Measurements from ENCODE around the gene RNF212.

RNF212 gene

DNA sequence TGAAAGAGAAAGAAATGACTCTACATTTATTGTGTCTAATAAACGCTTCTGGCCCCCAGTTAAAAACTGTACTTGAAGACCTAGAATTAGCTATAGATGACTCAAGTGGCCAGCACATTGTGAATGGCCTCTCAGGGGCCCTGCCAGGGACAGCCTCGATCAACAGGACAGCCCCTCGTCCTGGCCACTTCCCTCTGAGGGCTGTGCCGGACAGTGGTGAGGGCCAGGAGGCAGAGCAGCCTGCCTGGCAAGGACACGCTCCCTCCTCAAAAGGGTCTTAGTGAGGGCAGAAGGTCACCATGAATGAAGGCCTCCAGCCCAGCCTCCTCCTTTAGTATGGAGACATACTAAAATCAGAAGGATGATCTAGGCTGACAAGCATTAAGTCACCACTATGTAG, 16.5 kb downstream of the RNF212 start:
- no peaks in the 10 kb centered on the region for H3K4me1 ChIP-seq (ENCODE audit: control insufficient read depth, insufficient read depth, low read length)
- H3K4me3 ChIP-seq (ENCODE audit: low read depth, low read length): no peak overlapping the region
- no peaks in the 10 kb centered on the region for H3K9me3 ChIP-seq (ENCODE audit: control insufficient read depth, insufficient read depth, low read length)
- no peaks in the 10 kb centered on the region for H3K36me3 ChIP-seq (ENCODE audit: control insufficient read depth, insufficient read depth, low read length)
- no peak overlapping the region for H3K9ac ChIP-seq (ENCODE audit: low read depth, low read length)
- H3K27me3 ChIP-seq (ENCODE audit: control insufficient read depth, insufficient read depth, low read length): no peaks in the 10 kb centered on the region

- H3K4me3 ChIP-seq (ENCODE audit: low read depth, low read length): no peak overlapping the region
- H3K27me3 ChIP-seq (ENCODE audit: control insufficient read depth, insufficient read depth, low read length): no peaks in the 10 kb centered on the region
- H3K36me3 ChIP-seq (ENCODE audit: control insufficient read depth, insufficient read depth, low read length): no peaks in the 10 kb centered on the region
- no peaks in the 10 kb centered on the region for H3K4me1 ChIP-seq (ENCODE audit: control insufficient read depth, insufficient read depth, low read length)
- no peak overlapping the region for H3K9ac ChIP-seq (ENCODE audit: low read depth, low read length)
- no peaks in the 10 kb centered on the region for H3K9me3 ChIP-seq (ENCODE audit: control insufficient read depth, insufficient read depth, low read length)
Measured at GRCh38 chr4:1094336-1094690, 19.1 kb downstream of the RNF212 start.

DNA sequence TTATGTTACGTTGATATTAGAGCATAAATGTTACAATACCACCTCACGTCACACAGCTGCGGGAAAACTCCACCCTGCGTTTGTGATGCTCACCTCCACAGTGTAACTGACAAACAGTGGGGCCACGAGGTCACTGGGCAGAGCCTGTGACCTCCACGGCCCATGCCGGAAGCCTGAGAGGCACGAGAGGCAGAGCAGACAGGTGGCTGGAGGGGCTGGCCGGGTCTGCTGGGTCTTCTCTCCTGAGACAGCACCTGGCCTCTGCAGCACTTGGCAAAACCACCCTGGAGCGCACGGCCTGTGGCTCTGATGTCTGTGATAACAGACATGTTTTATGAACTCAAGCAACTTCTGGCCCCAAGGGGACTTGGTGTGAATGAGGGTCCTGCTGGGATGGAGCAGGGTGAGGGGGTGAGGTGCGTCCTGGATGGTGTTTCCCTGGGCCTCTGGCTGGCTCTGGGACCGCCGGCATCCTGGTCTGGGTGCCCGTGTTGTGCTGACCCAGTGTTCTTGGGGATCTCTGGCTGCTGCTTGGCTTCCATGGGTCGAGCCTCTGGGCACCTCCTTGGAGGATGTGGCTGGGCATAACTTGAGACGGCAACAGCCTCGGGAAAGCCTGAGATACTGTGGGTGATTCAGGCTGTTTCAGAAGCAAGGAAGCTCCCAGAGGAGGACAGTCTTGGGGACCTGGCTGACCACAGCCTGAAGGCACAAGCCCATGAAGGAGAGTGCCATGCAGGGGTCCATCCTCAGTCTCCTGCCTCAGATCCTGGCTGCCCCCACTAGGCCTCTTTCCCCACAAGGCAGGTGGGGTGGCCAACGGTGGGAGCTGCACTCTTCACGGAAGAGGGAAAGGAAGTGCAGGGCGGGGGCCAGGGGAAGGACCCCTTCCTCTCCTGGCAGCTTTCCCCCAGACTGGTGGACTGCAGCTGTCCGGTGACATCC, 19.7 kb downstream of the RNF212 start:
- no peaks in the 10 kb centered on the region for H3K27me3 ChIP-seq (ENCODE audit: control insufficient read depth, insufficient read depth, low read length)
- H3K9ac ChIP-seq (ENCODE audit: low read depth, low read length): no peak overlapping the region
- H3K4me1 ChIP-seq (ENCODE audit: control insufficient read depth, insufficient read depth, low read length): no peaks in the 10 kb centered on the region
- H3K36me3 ChIP-seq (ENCODE audit: control insufficient read depth, insufficient read depth, low read length): no peaks in the 10 kb centered on the region
- H3K9me3 ChIP-seq (ENCODE audit: control insufficient read depth, insufficient read depth, low read length): no peaks in the 10 kb centered on the region
- H3K4me3 ChIP-seq (ENCODE audit: low read depth, low read length): no peak overlapping the region

DNA sequence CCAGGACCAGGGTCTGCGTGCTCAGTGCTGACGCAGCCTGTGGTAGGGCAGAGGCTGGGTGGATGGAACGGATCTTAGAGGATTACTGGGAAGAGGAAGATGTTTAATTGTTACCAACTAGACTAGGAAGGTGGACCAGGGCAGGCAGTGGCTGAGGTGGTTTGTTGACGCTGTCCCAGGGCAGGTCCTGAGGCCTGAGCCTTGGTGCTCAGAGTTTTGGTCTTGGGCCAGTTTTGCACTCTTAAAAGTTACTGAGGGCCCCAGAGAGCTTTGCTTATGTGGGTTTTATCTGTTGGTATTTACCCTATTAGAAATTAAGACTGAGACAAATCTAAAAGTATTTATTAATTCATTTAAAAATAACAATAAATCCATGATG, 20.4 kb downstream of the RNF212 start:
- no peaks in the 10 kb centered on the region for H3K4me1 ChIP-seq (ENCODE audit: control insufficient read depth, insufficient read depth, low read length)
- H3K4me3 ChIP-seq (ENCODE audit: low read depth, low read length): no peak overlapping the region
- no peaks in the 10 kb centered on the region for H3K27me3 ChIP-seq (ENCODE audit: control insufficient read depth, insufficient read depth, low read length)
- H3K9me3 ChIP-seq (ENCODE audit: control insufficient read depth, insufficient read depth, low read length): no peaks in the 10 kb centered on the region
- no peaks in the 10 kb centered on the region for H3K36me3 ChIP-seq (ENCODE audit: control insufficient read depth, insufficient read depth, low read length)
- H3K9ac ChIP-seq (ENCODE audit: low read depth, low read length): no peak overlapping the region

DNA sequence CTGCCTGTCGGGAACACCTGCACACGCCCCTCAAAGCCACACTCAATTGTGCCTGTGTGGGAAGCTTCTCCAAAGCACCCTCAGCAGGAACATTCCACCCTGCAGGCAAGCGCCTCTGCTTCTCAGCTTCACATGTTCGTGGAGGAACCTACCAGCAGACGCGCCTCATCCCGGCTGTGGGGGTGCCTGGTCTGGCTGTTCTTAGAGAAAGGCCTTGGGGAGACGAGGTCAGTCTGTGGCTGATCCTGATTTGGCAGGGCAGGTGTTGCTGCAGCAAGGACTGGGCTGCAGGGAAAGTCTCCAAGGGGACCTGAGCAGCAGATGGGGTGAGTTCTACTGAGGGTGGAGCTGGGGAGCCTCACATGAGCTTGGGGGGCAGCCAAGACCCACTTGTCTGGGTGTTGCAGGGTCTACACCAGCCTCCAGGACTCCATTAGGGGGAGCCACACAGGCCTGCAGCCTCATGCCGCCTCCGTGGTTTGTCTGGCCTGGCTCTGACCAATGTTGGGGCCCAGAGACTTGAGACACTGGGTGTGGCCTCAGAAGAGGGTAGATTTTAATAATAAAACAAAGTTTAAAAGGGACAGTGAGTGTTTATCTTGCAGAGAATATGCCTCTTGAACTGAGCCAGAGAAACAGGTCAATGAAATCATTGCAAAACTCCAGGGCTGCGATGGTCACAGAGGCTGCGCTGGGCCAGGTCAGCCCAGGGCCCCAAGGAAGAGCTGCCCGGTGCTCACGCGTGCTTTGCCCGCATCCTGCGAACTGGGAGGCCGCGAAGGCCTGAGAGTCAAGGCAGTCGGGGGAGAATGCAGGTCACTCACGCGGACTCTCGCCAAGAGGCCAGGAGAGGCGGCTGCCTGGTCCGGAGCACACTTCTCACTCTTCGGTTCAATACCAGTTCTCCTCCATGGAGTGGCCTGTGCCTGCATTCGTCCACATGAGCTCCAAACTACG, 21.1 kb downstream of the RNF212 start:
- H3K9me3 ChIP-seq (ENCODE audit: control insufficient read depth, insufficient read depth, low read length): no peaks in the 10 kb centered on the region
- no peak overlapping the region for H3K4me3 ChIP-seq (ENCODE audit: low read depth, low read length)
- H3K36me3 ChIP-seq (ENCODE audit: control insufficient read depth, insufficient read depth, low read length): no peaks in the 10 kb centered on the region
- no peak overlapping the region for H3K9ac ChIP-seq (ENCODE audit: low read depth, low read length)
- H3K4me1 ChIP-seq (ENCODE audit: control insufficient read depth, insufficient read depth, low read length): no peaks in the 10 kb centered on the region
- H3K27me3 ChIP-seq (ENCODE audit: control insufficient read depth, insufficient read depth, low read length): no peaks in the 10 kb centered on the region

DNA sequence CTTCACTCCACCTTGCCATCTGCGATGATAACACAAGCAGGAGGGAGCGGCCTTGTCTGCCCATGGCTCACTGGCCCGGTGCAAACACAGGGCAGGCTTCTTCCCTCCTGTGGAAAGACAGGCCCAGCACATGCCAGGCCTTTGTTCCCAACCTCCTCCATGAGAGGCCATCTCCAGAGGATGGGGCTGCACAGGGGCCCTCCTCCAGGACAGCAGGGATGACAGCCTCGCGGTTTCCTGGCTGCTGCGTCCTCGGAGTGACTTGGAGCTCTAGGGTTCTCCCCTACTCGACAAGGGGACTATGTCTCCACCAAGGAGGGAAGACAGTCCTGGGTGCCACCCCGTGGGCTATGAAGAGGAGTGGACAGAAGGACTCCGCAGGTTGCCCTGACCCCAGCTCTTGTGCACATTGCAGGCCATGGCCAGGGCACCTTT, 21.8 kb downstream of the RNF212 start:
- H3K9ac ChIP-seq (ENCODE audit: low read depth, low read length): no peak overlapping the region
- H3K36me3 ChIP-seq (ENCODE audit: control insufficient read depth, insufficient read depth, low read length): no peaks in the 10 kb centered on the region
- H3K9me3 ChIP-seq (ENCODE audit: control insufficient read depth, insufficient read depth, low read length): no peaks in the 10 kb centered on the region
- H3K4me1 ChIP-seq (ENCODE audit: control insufficient read depth, insufficient read depth, low read length): no peaks in the 10 kb centered on the region
- H3K4me3 ChIP-seq (ENCODE audit: low read depth, low read length): no peak overlapping the region
- no peaks in the 10 kb centered on the region for H3K27me3 ChIP-seq (ENCODE audit: control insufficient read depth, insufficient read depth, low read length)

- H3K9me3 ChIP-seq (ENCODE audit: control insufficient read depth, insufficient read depth, low read length): no peaks in the 10 kb centered on the region
- H3K4me1 ChIP-seq (ENCODE audit: control insufficient read depth, insufficient read depth, low read length): no peaks in the 10 kb centered on the region
- H3K9ac ChIP-seq (ENCODE audit: low read depth, low read length): no peak overlapping the region
- no peaks in the 10 kb centered on the region for H3K36me3 ChIP-seq (ENCODE audit: control insufficient read depth, insufficient read depth, low read length)
- H3K4me3 ChIP-seq (ENCODE audit: low read depth, low read length): no peak overlapping the region
- H3K27me3 ChIP-seq (ENCODE audit: control insufficient read depth, insufficient read depth, low read length): no peaks in the 10 kb centered on the region
Measured at GRCh38 chr4:1090465-1091440, 22.6 kb downstream of the RNF212 start.

DNA sequence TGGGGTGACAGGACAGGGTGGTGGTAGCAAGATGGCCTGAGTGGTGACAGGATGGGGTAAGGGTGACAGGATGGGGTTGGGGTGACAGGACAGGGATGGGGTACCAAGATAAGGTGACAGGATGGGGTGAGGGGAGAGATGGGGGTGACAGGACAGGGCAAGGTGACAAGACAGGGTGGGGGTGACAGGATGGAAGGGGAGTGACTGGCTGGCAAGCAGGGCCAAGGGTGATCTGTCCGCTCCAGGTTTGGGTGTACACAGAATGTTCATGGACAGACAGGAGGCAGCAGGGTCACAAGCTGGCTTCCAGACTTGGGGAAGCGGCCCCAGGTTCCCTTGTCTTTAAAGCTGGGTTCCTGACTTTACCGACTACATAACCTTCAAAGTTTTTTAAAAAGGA, 23.3 kb downstream of the RNF212 start:
- H3K4me1 ChIP-seq (ENCODE audit: control insufficient read depth, insufficient read depth, low read length): no peaks in the 10 kb centered on the region
- no peaks in the 10 kb centered on the region for H3K27me3 ChIP-seq (ENCODE audit: control insufficient read depth, insufficient read depth, low read length)
- no peak overlapping the region for H3K9ac ChIP-seq (ENCODE audit: low read depth, low read length)

DNA sequence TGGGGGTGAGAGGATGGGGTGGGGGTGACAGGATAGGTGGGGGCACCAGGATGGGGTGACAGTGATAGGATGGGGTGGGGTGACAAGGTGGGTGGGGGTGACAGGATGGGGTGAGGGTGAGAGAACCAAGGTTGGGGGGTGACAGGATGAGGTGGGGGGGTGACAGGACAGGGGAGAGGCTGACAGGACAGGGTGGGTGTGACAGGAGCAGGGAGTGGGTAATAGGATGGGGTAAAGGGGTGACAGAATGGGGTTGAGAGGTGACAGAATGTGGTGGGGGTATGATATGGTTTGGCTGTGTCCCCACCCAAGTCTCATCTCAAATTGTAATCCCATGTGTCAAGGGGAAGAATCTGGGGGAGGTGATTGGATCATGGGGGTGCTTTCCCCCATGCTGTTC, 26.0 kb downstream of the RNF212 start:
- H3K9ac ChIP-seq (ENCODE audit: low read depth, low read length): no peak overlapping the region
- no peaks in the 10 kb centered on the region for H3K36me3 ChIP-seq (ENCODE audit: control insufficient read depth, insufficient read depth, low read length)
- no peaks in the 10 kb centered on the region for H3K27me3 ChIP-seq (ENCODE audit: control insufficient read depth, insufficient read depth, low read length)
- H3K4me1 ChIP-seq (ENCODE audit: control insufficient read depth, insufficient read depth, low read length): no peaks in the 10 kb centered on the region
- no peak overlapping the region for H3K4me3 ChIP-seq (ENCODE audit: low read depth, low read length)
- H3K9me3 ChIP-seq (ENCODE audit: control insufficient read depth, insufficient read depth, low read length): no peaks in the 10 kb centered on the region

More for the DNA sequence above, 23.3 kb downstream of the RNF212 start:
- H3K4me3 ChIP-seq (ENCODE audit: low read depth, low read length): no peak overlapping the region
- H3K9me3 ChIP-seq (ENCODE audit: control insufficient read depth, insufficient read depth, low read length): no peaks in the 10 kb centered on the region
- H3K36me3 ChIP-seq (ENCODE audit: control insufficient read depth, insufficient read depth, low read length): no peaks in the 10 kb centered on the region

DNA sequence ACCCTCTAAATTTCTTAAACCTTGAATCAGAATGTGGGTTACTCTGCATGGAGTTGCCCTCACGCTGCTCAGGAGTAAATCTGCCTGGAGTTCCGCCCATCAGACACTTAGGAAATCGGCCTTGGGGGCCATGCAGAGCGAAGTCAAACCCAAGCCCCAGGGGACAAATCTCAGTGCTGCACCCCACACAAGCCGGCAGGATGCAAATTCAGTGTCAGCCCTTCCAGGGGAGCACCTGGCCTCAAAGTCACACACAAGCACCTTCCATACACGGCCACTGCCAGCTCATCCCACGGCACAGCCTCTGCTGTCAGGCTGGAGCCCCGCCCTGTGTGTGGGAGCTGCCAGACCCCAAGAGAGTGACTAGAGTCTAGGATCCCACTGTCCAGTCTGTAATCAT, 27.4 kb downstream of the RNF212 start:
- Histone ChIP-seq H3K27me3 (ENCODE audit: control insufficient read depth, insufficient read depth, low read length) (no peaks in the 10 kb centered on the region), H3K36me3 (ENCODE audit: control insufficient read depth, insufficient read depth, low read length) (no peaks in the 10 kb centered on the region), H3K4me3 (ENCODE audit: low read depth, low read length) (no peak overlapping the region), H3K9me3 (ENCODE audit: control insufficient read depth, insufficient read depth, low read length) (no peaks in the 10 kb centered on the region), H3K9ac (ENCODE audit: low read depth, low read length) (no peak overlapping the region), H3K4me1 (ENCODE audit: control insufficient read depth, insufficient read depth, low read length) (no peaks in the 10 kb centered on the region)

DNA sequence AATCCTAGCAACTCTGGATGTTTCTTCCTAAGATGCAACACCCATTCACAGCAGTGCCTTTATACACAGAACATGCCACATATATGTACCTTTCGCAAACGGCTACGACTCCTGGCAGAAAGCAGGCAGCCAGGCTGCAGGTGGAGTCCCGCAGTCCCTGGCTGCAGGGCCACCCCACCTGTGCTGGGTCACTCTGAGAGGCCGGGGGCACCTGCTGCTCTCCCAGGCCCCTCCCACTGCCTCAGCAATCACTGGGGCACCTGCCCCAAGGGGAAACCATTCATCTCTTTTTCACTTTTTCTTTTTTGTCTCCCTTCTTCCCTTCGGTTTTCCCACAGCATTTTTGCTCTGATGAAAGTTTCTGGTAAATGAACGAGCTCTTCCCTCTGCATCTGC, 28.0 kb downstream of the RNF212 start:
- H3K4me3 ChIP-seq (ENCODE audit: low read depth, low read length): no peak overlapping the region
- no peaks in the 10 kb centered on the region for H3K27me3 ChIP-seq (ENCODE audit: control insufficient read depth, insufficient read depth, low read length)
- H3K4me1 ChIP-seq (ENCODE audit: control insufficient read depth, insufficient read depth, low read length): no peaks in the 10 kb centered on the region
- no peaks in the 10 kb centered on the region for H3K9me3 ChIP-seq (ENCODE audit: control insufficient read depth, insufficient read depth, low read length)
- H3K36me3 ChIP-seq (ENCODE audit: control insufficient read depth, insufficient read depth, low read length): no peaks in the 10 kb centered on the region
- no peak overlapping the region for H3K9ac ChIP-seq (ENCODE audit: low read depth, low read length)
